ENCODE data around the gene HSD17B10.
A peak's percentile ranks its signal among the peaks of the same experiment; 100 is the strongest.
"Not testable (repeated sequence)": the region's sequence is repeated elsewhere in the genome, so short reads cannot be mapped to it uniquely, and the experiment has no call there.

The HSD17B10 gene

DNA sequence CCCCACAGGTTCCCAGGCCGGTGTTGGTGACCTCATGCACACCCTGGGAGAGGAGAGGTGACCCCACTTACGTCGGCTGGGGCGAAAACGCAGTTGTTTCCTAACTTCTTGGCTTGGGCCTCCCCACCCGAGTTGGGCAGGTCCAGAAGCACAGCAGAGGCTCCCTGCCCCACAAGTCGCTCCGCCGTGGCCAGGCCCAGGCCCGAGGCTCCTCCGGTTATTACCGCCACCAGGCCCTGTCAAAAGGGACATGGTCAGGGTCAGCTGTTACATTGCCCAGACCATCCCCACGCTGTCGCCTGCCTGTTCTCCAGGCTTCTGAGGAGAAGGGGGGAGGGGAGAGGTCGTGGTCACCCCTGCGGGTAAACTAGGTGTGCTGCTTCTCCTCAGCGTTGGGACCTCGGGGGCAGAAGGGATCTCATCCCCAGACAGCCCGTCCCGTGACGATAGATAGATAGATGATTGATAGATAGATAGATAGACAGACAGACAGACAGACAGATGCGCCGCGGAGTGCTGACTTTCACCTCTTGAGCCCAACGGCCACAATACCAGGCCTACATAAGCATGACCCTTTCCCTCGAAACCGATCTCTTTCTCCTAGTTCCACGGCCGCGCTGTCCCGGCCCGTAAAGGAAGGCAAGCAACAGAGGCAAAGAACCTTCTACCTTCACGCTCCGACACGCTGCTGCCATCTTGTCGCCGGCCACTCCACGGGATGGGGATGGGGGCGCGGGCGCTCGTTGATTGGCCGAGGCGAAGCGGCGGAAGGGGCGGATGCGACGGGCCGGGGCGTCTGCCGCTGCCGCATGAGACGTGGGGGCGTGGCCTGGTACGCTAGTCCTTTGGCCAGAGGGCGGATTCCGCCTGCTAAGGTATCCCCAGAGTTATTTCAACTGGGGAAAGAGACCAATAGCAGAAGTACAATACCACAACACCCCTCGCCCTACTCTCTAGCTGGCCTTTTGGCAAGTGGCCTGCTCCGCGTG is at the start of gene HSD17B10:
Gene HSD17B10, minus strand, starts transcription at position 720 of the 989 bp plus-strand sequence. Its CDS starts 25 bp downstream, at position 695.
- DNase-seq = peak; percentile 74

DNA sequence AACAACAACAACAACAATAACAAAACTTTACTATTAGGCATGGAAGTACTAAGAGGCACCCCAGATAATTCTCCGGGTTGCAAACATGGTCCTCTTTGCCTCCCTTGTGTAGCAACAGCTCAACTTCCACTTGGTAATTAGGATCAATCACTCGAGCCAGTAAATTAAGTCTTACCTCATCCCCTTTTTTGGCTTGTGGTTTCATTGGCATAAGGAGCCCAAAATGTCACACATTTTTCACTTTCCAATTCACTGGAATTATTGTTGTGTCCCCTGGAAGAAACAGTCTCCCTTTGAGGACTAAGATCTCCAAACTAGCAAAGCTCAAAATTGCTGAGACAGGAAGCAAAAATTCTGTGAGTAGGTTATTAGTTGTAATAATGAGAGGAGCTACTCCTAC is 49.2 kb upstream of the HSD17B10 start:
- DNase-seq = no peak

DNA sequence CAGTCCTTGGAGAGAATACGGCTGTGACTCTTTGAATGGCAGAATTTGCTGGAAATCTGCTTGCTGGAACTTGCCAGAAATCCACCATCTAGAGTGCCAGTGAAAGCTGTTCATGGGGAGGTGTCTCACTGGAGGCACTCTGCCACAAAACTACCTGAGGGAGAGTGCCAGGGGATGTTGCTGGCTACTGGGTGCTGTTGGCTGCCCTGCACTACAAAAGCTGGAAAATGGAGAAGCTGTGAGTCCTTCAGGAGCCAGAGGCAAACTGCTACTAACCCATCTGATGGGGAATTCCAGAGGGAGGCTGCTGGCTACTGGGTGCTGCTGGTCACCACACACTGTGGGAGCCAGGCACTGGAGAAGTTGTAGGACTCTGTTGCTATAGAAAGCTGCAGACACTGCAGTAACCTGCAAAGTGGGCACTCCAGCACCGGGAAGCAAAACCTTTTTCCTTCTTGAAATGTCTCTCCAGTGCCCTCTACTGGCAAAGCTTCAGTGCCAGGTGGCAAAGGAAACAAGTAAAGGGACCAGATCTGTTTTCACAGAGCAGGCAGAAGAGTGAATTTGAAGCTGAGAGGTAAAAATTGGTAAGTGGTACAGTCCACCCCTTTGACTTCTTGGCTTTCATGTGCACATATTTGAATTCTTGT is 47.8 kb upstream of the HSD17B10 start:
- DNase-seq = peak; percentile 16

DNA sequence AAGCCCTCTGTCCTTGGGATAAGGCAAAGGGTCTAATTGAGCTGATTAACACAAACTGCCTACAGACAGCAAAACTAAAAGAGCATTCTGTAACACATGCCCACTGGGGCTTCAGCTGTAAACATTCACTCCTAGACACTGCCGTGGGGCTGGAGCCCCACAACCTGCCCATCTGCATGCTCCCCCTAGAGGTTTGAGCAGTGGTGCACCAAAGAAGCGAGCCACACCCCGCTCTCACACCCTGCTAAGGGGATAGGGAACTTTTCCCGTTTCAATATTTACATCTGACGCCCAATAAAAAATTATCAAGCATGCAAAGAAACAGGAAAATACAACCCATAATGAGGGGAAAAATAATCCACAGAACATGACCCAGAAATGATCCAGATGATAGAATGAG is 46.9 kb upstream of the HSD17B10 start:
- DNase-seq = no peak

DNA sequence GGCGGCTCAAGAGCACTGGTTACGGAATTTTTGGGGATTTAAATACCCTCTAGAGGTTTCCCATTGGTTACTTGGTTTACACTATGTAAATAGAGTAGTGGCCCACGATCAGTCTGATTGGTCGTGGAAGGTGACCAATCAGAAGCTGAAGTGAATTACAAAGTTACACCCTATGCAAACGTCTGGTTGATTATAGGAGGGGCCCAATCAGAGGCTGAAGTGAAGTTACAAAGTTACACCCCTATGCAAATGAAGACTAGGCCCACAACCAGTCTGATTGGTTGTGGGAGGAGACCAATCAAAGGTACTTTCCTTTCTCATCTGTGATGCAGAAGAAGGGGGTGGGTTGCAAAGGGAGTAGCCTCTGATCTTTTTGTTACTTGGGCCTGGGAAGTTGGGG is 45.1 kb upstream of the HSD17B10 start:
- no peak for DNase-seq

DNA sequence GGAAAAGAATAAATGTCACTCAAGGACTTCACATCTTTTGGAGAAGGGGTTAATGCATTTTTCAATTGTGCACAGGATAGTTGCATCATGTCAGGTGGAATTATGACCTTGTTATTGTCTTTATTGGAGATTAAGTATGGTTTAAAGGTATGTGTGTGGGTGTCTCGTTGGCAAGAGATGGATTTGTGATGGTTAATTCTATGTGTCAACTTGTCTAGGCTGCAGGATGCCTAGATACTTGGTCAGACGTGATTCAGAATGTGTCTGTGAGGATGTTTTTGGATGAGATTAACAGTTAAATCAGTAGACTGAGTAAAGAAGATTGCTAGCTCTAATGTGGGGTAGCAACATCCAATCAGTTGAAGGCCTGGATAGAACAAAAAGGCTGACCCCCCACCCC is 42.2 kb upstream of the HSD17B10 start:
- DNase-seq = no peak

DNA sequence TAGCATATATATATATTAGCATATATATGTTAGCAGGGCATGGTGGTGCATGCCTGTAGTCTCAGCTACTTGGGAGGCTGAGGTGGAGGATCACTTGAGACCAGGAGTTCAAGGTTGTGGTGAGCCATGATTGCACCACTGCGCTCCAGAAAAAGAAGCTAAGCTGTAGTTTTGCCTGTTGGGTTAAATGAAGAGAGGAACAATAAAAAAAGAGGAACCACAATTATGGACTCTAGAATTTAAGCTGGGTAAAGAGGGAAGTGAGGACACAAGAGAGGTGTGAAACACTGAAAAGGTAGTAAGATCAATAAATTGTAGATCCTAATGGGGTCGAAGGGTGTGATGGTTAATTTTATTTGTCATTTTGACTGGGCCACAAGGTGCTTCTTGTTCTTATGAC is 40.5 kb upstream of the HSD17B10 start:
- DNase-seq = no peak

DNA sequence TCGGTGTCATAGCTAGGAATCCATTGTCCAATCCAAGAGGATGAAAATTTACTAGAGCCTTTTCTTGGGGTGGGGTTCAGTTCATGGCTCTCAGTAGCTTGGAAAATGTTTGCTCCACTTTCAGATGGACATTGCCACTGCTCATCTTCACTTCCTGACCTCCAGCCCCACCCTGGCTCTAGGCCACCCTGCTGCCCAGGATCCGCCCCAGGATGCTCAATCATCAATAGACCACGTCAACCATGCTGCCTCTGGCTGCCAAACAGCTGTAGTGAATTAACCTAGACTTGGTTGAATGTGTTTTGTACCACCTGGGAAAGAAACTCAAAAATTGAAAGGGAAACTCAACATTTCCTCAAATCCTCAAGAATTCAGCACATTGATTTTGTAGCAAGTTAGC is 37.2 kb upstream of the HSD17B10 start:
- no peak for DNase-seq

DNA sequence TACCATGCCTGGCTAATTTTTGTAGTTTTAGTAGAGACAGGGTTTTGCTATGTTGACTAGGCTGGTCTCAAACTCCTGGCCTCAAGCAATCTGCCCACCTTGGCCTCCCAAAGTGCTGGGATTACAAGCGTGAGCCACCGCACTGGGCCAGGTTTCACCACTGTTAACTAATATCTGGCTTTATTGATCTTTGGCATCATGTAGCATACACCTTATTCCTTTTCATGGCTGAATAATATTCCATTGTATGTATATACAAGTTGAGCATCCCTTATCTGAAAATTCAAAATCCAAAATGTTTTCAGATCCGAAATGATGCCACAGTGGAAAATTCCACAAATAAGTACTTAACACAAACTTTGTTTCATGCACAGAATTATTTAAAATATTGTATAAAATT is 34.5 kb upstream of the HSD17B10 start:
- not testable (repeated sequence) for DNase-seq

DNA sequence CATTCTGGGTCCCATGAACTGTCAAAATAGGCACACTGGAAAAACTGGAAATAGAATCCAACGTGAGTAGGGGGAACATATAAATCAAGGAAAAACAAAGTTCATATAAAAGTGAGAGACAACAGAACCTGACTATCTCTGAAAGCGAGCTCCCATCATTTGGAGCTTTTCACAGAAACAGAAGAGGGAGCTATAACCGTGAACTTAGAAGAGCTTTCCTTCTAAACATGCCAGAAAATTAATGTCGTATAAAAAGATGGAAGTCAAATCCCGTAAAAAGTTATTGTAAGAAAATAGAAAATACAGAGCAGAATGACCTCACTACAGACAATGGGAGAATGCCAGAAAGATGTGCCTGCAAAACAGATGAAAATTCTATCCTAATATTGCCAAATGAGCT is 23.9 kb upstream of the HSD17B10 start:
- DNase-seq = no peak

DNA sequence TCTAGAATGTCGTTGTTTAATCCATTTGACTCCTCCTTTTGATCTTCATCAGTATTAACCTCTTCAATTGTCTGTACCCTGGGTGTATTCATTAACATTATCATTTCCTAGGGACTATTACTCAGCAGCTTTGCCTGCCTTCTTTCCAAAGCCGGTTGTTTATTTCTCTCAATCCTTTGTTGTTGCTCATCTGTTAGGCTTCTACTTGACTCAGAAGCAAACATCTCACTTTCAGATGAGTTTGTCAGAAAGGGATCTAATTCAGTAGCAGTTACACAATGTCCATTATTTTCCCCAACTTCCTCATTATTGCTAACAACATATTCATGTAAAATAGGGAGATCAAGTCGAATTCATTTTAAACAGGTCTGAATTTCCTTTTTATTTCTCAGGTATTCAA is 22.1 kb upstream of the HSD17B10 start:
- no peak for DNase-seq

DNA sequence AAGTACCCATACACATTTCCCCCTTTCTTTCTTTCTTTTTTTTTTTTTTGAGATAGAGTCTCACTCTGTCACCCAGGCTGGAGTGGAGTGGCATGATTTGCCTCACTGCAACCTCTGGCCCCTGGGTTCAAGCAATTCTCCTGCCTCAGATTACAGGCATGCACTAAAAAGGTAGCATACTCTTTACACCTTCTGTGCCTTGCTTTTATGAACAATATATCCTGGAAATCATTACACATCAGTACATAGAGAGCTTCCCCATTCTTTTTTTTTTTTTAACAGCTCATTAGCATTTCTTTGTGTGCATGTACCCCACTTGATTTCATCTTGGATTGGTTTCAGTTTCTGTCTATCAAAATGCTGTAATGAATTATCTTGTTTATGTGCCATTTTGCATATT is 18.6 kb upstream of the HSD17B10 start:
- DNase-seq = no peak

DNA sequence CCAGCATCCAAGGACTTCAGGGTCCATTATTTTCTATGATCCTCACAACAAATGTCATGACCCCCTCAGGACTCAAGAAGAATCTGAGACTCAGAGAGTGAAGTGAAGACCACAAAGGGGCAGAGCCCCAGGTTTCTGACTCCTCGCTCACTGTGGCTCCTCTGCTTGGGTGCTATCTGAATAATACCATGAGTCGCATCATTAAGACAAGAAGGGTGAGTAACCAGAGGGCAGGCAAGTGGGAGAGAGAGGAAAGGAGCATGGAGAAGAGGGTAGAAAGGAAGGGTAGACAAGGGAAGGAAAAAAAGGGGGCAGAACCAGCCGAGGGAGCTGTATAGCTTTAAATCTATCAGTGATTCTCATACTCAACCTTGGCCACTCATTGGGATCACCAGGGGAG is 15.5 kb upstream of the HSD17B10 start:
- DNase-seq = no peak

DNA sequence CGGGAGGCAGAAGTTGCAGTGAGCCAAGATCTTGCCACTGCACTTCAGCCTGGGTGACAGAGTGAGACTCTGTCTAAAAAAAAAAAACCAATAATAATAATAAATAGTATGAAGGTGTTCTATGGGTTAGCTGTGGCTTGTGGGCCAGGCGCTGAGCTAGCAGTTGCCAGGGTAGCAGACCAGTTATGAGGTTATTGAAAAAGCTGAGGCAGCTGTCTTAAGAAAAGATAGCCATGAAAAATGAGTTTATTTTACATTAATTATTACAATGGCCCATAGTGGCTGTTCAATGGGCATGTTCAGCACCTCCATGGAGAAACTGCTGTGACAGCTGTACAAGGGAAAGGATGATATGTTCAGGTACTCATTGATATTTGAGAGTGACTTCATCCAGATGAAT is 13.3 kb upstream of the HSD17B10 start:
- no peak for DNase-seq

DNA sequence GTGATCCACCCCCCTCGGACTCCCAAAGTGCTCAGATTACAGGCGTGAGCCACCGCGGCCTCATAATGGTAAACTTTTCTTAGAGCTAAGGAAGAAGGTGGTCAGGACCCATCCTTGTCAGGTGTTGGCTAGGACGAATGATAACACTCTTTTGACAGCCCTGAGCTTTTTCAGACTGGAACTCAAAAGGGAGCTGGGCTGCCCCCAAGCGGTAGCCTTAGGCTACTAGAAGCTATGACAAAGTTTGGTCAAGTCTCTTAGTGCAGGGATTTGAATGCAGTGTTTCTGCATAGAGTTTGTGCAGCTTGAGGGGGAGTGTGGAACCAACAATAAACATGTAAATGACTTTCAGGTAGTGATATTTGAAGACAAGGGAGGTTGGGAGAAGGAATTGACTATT is 11.8 kb upstream of the HSD17B10 start:
- no peak for DNase-seq

DNA sequence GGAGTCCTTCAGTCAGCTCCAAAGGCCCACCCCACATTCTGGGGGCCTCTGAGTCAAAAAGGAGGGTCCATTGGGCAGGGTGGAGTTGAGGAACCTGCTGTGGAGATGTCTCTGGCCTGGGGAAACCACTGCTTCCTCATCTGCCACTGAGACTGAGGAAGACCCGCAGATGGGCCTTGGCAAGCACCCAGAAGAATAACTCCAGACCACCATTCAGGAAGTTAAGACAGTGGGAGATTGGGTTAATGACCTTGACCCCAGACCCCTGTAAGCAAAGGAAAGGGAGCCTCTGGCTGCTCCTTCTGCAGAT is 8.1 kb upstream of the HSD17B10 start:
- no peak for DNase-seq

DNA sequence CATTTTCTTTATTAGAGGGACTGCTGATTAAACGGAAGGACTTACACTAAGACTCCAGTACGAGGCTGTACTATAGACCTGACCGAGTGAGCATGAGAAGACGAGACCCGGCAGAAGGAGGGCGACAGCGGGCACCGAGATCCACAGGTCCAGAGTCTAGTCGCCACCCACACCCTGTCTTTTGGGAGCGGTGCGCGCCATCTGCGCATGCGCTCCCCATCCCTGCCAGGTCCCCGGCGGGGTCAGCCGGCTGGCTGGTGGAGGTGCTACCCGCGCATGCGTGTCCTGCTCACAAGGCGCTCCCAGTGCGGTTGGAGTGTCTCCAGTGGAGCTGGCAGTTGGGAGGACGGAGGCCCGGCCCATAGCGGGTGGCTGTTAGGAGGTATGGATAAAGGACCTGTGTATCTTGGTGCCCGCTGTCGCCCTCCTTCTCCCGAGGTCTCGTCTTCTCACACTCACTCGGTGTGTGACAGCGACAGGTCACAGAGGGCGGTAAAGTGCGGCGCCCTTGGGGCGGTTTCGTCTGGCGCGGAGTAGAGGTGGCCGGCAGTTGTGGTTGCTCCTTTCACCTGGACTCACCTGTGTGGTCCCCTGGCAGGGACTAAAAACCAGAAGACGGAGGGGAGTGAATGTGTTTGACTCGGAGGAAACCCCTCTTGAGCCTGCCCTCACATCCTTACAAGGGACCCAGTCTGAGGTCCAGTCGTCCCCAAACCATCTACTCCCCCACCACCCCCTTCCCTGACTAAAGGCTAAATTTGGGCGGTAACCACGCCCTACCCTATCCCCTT is 7.6 kb upstream of the HSD17B10 start:
- peak; percentile 65 for DNase-seq

DNA sequence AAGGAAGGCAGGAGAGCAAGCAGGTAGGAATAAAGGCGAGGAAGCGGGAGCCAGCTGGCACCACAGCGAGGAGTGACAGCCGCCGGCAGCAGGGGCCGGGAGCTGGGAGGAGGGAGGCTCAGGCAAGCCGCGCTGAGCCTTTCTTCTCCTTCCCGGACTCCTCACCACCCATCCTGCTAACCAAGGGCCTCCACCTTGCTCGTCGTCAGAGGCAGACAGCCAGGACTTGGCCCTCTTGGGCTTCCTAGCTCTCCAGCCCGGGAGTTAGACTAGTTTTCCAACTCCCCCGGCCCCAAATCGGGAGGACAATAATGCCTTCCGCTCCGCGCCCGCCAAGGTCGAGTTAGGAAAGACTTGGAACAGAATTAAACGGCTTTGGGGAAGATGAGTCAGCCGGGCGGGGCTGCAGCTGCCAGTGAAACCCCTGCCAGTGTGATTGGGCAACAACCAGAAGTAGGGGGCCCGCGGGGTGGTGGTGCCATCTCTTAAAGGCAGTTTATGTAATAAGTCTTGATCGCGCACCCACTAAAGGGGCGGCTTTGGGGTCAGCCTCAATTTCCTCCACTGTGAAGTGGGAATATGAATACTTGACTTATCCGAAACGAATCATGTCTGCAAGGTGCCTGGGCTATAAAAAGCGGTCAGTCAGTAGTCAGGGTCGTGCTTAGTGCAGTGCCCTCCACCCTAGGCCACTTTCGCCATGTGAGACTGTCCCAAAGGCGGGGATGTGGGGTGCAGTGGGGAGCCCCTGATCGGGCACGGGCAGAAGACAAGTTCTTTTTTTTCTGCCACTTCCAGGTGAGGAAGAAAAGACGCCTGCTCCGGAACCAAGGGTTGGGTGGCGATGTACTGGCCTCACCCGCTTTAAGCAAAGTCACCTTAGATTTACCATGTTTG is 6.7 kb upstream of the HSD17B10 start:
- DNase-seq = no peak

DNA sequence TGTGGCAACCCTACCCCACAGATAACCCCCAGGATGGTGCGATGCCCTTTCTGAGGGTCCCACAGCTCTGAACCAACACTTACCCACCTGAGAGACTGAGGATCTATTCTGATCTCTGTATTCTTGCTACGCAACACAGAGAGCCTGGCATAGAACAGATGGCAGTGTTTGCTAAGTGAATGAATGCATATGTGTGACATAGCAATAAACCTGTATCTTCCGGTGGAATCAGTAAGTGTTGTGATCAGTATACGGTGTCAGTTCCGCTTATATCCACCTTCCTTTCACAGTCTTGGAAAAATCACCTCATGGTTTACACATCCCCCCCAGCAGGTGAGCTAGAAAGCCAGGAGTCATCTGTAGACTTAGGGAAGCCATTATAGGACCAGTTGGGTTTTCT is 5.9 kb upstream of the HSD17B10 start:
- DNase-seq = no peak

DNA sequence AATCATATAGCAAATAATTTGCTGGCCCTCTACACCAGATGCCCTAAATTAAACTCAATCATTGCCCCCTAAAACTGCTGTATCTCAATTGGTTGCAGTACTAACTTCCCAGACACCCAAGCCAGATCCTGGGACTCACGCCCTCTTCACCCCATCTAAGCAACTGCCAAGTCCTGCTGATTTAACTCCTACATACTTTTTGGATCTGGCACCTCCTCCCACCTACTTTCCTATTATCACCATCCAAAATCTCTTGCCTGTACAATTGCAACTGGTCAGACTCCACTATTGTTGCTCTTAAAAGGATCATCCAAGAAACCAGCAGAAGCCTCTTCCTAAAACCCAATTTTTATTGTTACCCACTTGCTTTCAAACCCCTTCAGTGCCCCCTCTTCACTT is 4.7 kb upstream of the HSD17B10 start:
- no peak for DNase-seq

DNA sequence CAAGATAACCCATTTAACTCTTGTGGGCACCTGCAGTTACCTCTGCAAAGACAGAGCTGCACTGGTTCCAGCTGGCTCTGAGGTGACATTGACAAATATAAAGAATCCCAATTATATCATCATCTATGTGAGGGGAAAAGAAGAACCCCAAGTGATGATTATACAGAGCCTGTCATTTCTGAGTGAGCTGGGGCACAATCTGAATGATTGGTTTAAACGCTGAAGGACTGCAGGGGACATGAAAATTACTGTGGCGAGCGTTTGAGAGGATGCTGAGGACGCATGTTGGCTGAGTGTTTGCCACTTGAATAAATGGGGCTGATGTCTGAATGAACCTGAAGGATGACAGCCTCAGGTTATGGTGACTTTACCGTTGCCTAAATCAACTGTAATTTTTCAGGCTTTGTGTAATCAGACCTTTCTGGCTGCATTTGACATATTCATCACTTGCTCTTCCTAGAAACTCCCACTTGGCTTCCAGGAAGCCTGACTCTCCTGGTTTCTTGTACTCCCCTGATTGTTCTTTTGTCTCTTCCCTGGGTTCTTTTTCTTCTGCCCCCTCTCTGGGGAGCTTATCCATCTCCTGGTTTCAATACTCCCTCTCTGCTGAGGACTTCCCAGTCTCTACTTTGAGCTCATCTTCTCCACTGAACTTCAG is 4.1 kb upstream of the HSD17B10 start:
- DNase-seq = no peak

DNA sequence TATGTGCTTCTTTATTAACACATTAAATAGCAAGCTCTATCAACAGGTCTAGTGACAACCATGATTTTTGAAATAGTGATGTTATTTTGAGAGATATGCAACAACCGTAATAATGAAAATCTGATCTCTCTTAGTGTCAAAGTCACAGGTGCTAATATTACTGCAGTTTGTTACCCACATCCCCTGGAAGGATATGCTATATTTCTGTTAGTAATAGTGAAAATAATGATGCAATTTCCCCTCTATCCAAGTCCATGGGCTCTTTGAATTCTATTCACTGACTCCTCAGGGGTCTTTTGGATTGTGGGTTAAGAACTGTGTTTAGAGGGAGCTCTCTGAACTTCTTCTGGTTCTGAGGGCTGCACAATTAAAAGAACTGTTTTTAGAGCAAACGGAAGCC is 3.0 kb upstream of the HSD17B10 start:
- no peak for DNase-seq
